ENCODE data around the gene ZNF208. TPM values are rescaled to one million over a fixed set of nuclear protein-coding genes. Genes with fewer than 3 reads are reported as not detected.

Gene ZNF208
- total and polyA plus RNA-seq, 2 of the 13 experiments (the other 11 are each of a cell fraction or from before 2014, with no cell fraction given), result not detected

DNA sequence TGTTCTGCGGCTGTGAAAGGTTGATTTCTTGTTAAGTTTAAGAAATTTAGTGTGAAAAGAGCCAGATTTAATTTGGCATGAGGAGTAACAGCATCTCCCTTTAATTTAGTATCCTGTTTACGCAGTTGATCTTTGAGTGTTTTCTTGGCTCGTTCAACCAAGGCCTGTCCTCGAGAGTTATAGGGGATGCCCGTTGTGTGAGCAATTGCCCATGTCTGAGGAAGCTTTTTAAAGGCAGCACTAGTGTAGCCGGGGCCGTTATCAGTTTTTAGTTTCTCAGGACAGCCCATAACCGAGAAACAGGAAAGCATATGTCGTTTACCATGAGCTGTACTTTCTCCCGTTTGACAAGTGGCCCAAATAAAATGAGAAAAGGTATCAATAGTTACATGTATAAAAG, 127.2 kb downstream of the ZNF208 start (continued):
- TF ChIP-seq, protein P1, sequence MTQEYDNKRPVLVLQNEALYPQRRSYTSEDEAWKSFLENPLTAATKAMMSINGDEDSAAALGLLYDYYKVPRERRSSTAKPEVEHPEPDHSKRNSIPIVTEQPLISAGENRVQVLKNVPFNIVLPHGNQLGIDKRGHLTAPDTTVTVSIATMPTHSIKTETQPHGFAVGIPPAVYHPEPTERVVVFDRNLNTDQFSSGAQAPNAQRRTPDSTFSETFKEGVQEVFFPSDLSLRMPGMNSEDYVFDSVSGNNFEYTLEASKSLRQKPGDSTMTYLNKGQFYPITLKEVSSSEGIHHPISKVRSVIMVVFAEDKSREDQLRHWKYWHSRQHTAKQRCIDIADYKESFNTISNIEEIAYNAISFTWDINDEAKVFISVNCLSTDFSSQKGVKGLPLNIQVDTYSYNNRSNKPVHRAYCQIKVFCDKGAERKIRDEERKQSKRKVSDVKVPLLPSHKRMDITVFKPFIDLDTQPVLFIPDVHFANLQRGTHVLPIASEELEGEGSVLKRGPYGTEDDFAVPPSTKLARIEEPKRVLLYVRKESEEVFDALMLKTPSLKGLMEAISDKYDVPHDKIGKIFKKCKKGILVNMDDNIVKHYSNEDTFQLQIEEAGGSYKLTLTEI (CRISPR knock-in tag; conservative IDR thresholded peaks at IDR 0.05), result no peak

Other genes with a start within 250 kb of the ZNF208 start
- gene ZNF100, start 243.4 kb downstream of the ZNF208 start, total RNA-seq (2016; rRNA removed; fragmentation: Illumina TruSeq; extraction: Trizol), result 11.4 and 16.1 TPM in 2 replicates
- gene ZNF100, start 243.4 kb downstream of the ZNF208 start, polyA plus RNA-seq (2011; rRNA removed), result 1.6 and 2.5 TPM in 2 replicates
- gene ZNF43, start 174.8 kb downstream of the ZNF208 start, total RNA-seq (2016; rRNA removed; fragmentation: Illumina TruSeq; extraction: Trizol), result 8.5 and 10.4 TPM in 2 replicates
- gene ZNF43, start 174.8 kb downstream of the ZNF208 start, polyA plus RNA-seq (2011; rRNA removed), result 2.1 and 2.9 TPM in 2 replicates
- gene ZNF257, start 41.5 kb upstream of the ZNF208 start, total RNA-seq (2016; rRNA removed; fragmentation: Illumina TruSeq; extraction: Trizol), result 0.79 and 0.86 TPM in 2 replicates
- gene ZNF257, start 41.5 kb upstream of the ZNF208 start, polyA plus RNA-seq (2011; rRNA removed), result 0.04 TPM in 2 replicates
- gene ZNF676, start 186.0 kb upstream of the ZNF208 start, total RNA-seq (2016; rRNA removed; fragmentation: Illumina TruSeq; extraction: Trizol), result not detected in 2 replicates
- not detected in 2 replicates for gene ZNF676, start 186.0 kb upstream of the ZNF208 start, polyA plus RNA-seq (2011; rRNA removed)

All from HepG2 (cell line).